Measurements from ENCODE around the gene MMP15.
"Not testable (repeated sequence)": the region's sequence is repeated elsewhere in the genome, so short reads cannot be mapped to it uniquely, and the experiment has no call there.

The MMP15 gene

GRCh38 chr16:58086381-58087208 is 61.0 kb downstream of the MMP15 start:
- DNase-seq (ENCODE audit: low spot score) (no peak), FAIRE-seq (no peak)

- FAIRE-seq, result no peak
- DNase-seq (ENCODE audit: low spot score), result no peak
These were observed 61.8 kb downstream of the MMP15 start for GRCh38 chr16:58087209-58087913.

- DNase-seq (ENCODE audit: low spot score) (no peak), FAIRE-seq (no peak)
These were observed 62.5 kb downstream of the MMP15 start for GRCh38 chr16:58088091-58088490.

GRCh38 chr16:58090396-58090795 is 64.8 kb downstream of the MMP15 start:
- DNase-seq (ENCODE audit: low spot score); FAIRE-seq: not testable (repeated sequence)

- FAIRE-seq (no peak), DNase-seq (ENCODE audit: low spot score) (no peak)
These were observed 68.5 kb downstream of the MMP15 start for GRCh38 chr16:58094026-58094425.

GRCh38 chr16:58094791-58095574 is 69.4 kb downstream of the MMP15 start:
- DNase-seq (ENCODE audit: low spot score) (no peak), FAIRE-seq (no peak)

- DNase-seq (ENCODE audit: low spot score); FAIRE-seq: not testable (repeated sequence)
These were observed 70.0 kb downstream of the MMP15 start for GRCh38 chr16:58095575-58095960.

- no peak for FAIRE-seq
These were observed 70.7 kb downstream of the MMP15 start for GRCh38 chr16:58096249-58096648.

More at GRCh38 chr16:58096249-58096648, 70.7 kb downstream of the MMP15 start:
- no peak for DNase-seq (ENCODE audit: low spot score)

Data from RCC 7860 (cell line).